Activated CD4-positive, alpha-beta T cell treated with anti-CD3 and anti-CD28 coated beads, Interleukin-2, amount 50 U/mL, for 1 hour (primary cell): Measurements from ENCODE around the gene ADCY1.

Source experiments
- DNase-seq: peaks from one replicate; pipeline ENCODE4 v3.0.0-alpha.2; 2020

ADCY1 gene

DNA sequence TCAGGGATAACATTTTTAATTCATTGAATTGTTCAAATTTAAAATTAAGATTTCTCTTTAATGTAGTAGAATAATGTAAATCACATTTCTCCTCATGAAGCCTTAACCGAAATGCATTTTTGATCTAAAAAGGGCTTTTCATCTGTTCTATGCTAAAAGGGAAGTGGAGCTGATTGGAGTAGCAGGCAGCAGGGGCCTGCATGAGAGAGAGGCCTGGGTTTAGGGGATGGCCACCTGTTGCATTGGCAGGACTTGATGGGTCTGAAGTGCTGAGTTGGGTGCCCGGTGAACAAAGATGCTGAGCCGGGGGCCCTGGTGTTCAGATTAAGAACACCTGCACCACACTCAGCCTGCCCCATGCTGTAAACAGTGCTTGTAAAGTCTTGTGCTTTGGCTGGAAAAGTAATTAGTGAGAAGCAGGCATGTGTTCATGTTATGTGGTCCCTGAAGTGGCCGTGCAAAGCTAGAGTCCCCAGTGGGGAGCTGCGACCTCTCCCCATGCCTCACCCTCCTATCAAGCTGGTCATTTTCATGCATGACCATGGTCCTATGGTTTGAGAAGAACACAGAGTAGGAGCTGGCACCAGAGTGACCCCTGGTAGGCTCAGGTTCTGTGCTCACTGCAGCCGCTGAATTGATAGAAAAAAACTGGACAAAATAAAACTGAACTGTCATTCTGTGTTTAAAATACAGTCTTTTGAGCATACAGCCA, 124.3 kb downstream of the ADCY1 start:
- no peak for DNase-seq

DNA sequence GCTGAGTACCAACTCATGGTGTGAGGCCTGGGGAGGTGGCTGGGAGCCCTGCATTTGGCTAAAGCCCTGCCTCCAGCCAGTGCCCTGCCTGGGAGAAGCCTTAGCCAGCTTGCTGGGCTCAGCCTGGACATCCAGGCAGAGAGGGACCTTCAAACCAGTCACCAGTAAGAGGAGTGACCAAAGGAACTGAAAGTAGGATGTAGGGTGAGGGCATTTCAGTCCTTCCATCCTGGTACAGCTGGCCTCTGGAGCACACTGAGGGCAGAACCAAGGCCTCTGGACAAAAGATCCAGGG, 124.8 kb downstream of the ADCY1 start:
- DNase-seq, result no peak

DNA sequence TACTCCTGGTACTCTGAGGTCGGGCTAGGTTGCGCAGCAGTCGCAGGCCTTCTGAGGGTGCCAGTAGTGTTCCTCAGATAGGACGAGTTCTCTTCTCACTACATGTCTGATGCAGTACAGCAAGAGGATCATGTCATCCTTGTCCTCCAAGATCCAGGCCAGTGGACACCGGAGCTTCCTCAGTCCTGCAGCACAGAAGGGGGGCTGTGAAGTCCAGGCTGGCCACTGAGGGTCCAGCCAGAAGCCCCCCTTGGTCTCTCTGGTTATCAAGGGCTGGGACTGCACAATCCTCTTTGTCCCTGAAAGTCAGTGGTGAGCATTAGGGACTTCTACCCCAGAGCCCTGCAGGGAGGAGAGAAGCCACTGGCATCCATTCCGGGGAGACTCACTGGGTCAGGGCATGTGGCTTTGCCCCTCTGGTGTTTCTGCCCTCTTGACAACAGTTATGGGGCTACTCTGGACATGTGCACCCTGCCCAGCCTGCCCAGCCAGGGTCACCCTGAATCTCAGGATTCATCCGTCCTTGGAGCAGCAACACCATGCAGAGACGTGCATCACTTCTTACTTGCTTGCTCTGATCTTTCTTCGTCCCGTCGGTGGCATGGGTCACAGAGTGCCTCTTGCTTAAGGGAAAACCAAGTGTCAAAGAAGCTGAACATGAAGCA, 125.7 kb downstream of the ADCY1 start:
- DNase-seq, result no peak

GRCh38 chr7:45700556-45700955, 126.4 kb downstream of the ADCY1 start:
- DNase-seq, result no peak

GRCh38 chr7:45701701-45702510, 127.7 kb downstream of the ADCY1 start:
- no peak for DNase-seq

- no peak for DNase-seq
Measured at GRCh38 chr7:45702751-45703150, 128.6 kb downstream of the ADCY1 start.

DNA sequence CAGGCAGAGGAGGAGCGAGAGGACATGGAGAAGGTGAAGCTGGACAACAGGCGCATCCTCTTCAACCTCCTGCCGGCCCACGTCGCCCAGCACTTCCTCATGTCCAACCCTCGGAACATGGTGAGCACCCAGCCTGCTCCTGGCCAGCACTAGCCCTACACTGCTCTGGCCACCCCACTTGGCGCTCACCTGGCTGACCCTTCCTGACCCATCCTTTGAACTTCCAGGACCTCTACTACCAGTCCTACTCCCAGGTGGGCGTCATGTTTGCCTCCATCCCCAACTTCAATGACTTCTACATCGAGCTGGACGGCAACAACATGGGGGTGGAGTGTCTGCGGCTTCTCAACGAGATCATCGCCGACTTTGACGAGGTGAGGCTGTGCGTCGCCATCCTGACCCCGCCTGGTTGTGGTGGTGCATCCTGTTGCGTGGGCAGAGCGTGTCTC, 129.2 kb downstream of the ADCY1 start:
- no peak for DNase-seq

DNA sequence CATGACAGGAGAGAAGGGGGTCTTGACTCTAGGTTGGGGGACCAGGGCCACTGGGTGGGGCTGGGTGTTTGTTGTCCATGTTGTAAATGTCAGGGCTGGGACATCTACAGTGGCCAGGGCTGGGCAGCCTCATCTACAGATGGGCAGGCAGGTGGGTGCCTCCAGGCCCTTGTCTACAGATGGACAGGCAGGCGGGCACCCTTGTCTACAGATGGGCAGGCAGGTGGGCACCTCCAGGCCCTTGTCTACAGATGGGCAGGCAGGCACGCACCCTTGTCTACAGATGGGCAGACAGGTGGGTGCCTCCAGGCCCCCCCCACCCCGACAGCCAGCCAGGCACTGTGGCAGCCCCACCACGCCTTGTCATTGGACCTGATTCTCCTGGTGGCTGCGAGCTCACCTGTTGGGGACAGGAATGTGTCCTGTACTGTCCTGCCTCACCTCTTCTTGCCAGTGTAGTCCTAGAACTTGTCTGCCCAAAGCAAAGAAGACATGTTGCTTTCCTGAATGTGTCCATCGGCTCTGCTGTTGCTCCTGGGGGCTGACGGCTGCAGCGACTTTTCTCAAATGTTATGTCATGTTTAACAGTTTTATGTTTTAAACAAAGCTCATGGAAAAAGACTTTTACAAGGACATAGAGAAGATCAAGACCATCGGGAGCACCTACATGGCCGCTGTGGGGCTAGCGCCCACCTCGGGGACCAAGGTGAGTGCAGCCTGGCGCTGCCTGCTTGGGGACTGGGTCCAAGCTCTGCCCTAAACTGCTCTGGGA, 129.9 kb downstream of the ADCY1 start:
- DNase-seq, result no peak

DNA sequence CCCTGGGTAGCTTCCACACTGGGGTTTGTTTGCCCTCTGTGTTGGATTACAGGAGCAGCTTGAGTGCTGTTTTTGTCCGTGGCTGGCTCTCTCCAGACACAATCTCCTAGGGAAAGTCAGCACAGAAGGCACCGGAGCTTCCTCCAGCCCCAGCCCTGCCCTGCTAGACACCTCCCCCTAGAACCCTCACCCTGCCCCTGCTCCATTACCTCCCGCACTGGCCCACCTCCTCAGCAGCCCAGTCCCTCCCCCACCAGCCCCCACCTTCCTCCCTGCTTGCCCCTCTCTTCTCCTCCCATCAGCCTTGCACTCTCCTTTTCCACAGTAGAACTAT, 130.5 kb downstream of the ADCY1 start:
- DNase-seq, result no peak

DNA sequence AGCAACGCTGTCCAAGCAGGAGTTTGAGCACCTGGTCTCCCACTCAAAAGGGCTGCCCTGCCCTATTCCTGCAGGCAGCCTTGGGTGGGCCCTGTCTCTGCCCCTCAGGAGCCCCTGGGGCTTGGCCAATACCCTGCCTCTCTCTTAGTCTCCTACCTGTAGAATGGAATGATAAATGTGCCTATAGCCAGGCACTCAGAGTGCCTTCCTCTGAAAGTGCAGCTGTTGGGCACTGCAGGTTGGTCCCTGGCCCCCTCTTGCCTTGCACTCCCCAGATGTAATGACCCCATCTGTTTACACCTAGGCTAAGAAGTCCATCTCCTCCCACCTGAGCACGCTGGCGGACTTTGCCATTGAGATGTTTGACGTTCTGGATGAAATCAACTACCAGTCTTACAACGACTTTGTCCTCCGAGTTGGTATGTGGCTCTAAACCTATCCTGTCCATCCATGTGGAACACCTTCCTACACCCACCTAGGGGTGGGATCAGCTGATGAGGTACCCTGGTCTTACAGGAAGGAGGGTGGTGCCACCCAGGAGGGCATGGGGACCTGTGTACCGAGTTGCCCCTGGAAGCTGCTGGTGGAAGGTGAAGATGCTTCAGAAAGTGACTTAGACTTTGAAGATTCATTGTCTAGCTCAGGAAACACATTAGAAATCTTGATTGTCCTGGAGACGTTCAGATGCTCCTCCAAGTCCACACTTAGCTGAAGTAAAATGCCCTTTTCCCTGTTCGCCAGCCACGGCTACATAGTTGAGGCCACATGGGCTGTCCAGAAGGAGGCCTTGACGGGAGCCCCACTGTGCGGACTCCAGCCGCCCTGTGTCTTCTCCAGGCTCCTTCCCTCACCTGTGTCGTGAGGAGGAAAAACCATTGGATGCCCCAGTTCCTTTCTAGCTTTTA, 134.1 kb downstream of the ADCY1 start:
- no peak for DNase-seq

- DNase-seq, result no peak
Measured at GRCh38 chr7:45709168-45710042, 135.2 kb downstream of the ADCY1 start.

DNA sequence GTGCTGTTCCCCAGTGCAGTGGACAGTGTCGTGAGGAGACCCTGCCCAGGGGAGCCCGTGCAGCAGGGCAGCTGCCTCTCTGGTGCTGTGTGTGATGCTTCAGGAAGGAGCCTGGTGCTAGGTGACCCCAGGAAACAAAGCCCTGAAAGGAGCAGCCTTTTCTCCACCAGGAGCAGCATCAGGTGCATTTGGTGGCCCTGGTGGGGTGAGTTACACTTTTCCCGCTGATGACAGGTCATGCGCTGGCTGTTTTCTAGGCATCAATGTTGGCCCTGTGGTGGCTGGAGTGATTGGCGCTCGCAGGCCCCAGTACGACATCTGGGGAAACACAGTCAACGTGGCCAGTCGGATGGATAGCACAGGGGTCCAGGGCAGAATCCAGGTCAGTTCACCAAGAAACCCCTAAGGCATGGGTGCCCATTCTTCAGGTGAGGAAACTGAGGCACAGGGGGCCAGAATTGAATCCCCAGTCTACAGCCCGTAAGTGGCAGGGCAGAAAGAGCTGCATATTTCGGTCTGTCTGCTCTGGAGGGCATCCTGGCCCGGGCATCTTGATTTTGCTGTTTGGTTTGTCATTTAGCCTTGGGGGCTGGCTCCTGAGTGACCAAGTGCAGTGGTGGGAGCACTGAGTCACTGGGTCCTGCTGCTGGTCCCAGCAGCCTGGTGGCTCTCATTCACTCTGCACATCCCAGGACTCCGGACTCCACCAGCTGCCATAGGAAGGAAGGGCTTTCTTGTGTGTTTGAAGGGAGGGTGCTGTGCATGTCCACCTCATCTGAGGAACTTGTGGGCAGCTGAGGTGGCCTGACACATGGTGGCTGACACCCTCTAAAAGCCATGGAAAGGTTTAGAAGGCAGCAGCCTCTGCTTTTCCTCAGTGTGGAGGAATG, 136.3 kb downstream of the ADCY1 start:
- no peak for DNase-seq

DNA sequence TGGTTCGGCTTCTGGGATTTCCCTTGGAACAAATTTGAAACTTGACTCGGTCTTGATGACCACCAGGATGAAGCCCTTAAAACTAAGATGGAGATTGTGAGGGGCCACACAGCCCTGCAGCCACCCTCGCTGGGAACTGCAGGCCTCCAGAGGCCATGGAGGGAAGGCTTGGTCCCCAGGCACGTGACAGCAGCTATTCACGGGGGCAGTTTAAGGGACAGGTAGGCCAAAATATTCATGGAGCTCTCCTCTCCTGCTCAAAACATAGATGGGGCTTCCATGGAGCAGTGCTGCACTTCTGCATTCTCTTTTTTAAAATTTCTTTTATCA, 137.0 kb downstream of the ADCY1 start:
- no peak for DNase-seq

DNA sequence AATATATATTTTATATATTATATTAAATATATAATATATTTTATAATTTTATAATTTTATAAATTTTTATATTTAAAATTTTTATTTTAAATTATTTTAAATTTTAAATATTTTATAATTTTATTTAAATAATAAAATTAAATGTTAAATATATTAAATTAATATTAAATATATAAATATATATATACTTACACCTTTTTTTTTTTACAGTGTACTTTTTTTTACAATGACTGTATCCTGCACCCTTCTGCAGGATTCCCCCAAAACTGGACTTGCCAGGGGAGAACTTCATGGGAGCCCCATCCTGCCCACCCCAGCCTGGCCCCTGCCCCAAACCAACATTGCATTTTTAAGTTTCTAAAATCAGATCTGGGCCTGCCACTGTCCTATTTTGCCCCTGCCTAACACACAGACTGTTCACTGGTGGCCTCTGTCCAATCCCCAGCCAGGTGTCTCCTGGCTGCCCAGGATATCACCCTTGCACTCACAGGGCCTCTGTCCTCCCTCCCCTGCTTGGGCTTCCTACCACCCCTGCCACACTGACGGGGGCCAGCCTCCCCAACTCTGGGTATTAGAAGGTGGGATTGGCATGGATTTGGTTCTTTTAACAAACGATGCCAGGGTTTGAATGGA, 138.0 kb downstream of the ADCY1 start:
- no peak for DNase-seq

DNA sequence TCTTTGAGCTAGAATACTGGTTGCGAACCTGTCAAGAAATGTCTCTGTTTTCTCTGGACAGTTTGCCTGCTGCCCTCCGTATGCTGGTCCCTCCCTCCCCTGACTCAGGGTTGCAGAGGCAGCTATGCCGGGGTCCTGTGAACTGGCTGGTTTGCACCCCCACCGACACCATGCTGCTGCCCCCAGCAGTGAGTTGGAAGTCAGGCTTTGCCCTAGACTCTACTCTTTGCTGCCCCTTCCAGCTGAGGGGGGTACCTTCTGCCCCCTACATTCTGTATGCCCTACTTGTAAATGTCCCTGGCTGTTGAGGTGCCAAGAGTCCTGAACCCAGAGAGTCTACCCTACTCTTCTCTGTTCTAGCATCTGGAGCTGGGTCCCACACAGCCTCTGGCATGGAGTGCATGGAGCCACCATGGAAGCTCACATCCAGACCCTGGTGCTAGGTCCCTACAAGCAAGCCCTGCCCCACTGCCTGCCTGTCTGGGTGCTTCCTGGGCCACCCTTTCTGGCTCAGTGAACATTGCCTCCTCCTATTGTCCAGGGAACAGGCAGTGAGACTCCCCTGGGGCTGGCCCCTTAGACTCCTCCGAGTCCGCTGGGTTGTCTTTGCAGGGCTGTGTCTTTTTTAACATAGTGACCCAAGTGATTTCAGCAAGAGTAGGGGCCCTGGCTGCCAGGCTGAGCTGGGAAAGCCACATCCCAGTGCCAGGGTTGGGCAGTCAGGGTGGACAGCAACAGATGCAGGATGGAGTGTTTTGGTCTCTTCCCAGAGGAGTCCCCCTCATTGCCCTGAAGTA, 138.9 kb downstream of the ADCY1 start:
- no peak for DNase-seq

DNA sequence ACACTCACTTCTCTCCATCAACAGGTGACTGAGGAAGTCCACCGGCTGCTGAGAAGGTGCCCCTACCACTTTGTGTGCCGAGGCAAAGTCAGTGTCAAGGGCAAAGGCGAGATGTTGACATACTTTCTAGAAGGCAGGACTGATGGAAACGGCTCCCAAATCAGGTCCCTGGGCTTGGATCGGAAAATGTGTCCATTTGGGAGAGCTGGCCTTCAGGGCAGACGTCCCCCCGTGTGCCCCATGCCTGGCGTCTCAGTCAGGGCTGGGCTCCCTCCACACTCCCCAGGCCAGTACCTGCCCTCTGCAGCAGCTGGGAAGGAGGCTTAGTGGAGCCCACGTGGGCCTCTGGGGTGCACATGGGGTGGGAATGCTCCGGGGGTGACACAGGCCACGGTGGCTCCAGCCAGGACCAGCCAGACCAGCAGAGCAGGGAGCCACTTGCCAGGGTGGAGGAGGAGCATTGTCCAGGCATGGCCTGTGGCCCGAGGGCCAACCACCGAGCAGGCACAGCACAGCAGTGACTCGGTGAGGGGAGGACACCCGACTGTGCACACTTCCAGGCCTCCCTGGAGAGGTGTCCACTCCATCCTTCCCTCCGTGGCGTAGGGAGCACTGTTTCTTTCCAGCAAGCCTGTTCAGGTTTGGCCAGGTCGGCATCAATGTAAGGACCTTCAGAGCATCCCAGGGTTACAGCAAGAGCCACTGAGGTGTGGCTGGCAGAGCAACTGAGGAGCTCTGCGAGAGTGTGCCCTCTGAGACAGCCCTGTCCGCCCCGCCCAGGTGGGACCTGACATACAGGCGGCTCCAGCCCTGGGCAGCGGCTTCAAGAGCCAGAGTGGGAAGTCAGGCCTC, 139.7 kb downstream of the ADCY1 start:
- DNase-seq, result no peak

DNA sequence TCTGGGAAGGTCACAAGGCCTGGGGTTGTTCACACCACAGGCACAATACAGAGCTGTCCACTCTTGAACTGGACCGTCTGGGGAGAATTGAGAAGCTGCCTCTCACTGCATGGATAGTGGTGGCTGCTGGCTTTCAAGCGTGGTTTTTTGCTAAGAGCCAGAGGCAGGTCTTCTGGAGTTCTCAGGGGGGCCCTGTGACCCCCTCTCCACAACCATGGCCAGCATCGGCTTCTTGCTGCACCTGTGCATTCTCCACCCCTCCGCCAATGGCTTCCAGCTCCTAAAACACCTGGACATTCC, 140.3 kb downstream of the ADCY1 start:
- no peak for DNase-seq
